NCI-H526 (cell line): Measurements from ENCODE around the gene CEBPB.
A peak's percentile ranks its signal among the peaks of the same experiment; 100 is the strongest.
"Not testable (repeated sequence)": the region's sequence is repeated elsewhere in the genome, so short reads cannot be mapped to it uniquely, and the experiment has no call there.

Experiments
- DNase-seq, 2 experiments: peaks; one replicate each; lab custom pipeline; 2025; lab: John Stamatoyannopoulos, UW

The CEBPB gene

DNA sequence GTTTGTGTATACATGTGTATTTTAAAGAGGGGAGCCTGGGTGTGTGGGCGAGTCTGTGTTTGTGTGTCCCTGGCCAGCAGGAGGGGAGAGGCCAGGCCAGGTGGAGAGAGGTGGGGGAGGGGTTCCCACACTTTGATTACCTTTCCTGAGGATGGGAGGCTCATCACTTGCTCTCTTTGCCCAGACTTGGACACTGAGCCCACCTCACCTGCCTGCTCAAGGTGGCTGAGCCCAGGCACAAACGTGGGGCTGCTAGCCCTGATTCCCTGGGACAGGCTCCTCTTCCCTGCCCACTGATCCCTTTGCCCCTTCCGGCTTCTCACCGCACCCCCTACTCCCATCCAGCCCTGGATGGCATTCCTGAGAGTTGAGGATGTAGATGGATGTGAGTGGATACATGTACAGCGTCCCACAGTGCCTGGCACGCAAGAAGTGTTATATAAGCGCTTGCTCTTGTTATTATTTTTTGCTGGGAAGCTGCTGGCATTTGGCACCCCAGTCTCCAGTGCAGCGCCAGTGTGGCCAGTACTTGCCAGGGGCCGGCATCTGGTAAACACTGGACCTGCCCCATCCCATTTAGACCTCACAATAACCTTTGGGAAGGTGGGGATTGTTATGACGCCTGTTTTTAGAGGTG is 2.7 kb downstream of the CEBPB start:
- DNase-seq = no peak

DNA sequence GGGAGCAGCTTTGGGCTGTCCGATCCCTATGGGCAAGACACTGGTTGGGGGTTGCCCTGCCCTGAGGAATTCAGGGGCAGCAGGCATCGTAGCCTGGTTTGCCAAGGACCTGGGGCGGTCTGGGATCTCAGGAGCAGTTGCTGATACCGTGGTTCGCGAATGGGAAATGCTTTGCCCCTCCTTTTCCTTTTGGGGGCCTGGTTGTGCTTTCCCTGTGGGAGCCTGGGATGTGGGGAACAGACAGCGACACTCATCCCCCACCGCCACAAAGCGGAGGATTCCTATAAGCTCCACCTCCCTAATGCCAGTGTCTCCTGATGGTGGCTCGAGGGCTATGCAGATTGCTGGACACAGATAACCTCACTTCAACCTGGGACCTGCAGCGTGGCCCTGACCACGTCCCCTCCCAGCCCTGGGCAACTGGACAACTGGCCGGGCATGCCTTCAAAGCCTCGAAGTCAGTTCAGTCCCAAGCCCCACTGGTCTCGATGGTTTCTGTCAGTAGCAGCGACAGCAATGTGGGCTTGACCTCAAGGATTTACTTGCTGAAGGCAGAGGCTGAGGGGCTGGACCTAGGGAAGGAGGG is 3.3 kb downstream of the CEBPB start:
- no peak for DNase-seq

DNA sequence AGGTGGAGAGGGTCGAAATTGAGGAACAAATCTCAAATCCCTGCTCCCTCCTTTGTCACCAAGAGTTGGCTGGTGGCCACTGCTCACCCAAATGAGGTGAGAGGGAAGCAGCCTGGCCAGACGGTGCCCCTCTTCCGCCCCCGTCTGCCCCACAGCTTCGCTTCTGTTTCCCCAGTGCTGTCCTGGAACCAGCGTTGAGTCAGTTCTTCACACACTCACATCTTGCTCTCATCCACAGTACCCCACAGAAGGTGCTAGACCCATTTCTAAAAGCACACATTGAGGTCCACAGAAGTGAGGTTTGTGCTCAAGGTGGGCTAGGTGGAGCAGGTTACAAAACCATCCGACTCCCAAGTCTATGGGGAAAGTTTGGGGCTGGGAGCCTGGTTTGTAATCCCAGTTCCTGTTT is 3.8 kb downstream of the CEBPB start:
- DNase-seq = no peak

DNA sequence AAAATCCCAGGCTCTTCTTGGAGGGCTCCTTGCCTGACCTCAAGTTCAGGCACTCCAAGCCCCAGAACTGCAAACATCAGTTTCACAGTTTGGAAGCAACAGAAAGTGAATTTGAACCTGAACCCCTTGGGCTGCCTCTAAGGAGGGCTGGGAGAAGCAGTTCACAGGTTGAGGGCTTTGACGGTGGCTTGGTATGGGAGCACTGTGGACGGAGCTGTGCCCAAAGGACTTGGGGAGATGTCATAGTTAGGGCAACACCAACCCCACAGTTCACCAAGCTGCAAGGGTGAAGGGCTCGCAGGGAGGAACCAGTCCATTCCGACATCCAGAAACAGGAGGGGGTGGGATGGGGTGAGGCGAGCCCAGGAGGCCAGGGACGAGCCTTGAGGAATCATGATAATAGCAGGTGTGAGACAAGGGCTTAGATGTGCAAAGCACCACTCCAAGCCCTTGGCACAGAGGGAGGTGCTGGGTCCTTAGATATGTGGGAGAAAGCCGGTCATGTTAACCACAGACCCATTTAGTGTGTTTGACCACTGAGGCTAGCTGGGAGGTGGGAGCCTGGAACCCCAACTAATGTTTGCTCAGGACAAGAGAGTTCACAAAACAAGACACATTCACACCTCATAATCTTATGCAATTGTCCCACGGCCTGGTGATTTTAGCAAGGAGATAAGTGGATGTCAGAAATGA is 4.3 kb downstream of the CEBPB start:
- no peak for DNase-seq

DNA sequence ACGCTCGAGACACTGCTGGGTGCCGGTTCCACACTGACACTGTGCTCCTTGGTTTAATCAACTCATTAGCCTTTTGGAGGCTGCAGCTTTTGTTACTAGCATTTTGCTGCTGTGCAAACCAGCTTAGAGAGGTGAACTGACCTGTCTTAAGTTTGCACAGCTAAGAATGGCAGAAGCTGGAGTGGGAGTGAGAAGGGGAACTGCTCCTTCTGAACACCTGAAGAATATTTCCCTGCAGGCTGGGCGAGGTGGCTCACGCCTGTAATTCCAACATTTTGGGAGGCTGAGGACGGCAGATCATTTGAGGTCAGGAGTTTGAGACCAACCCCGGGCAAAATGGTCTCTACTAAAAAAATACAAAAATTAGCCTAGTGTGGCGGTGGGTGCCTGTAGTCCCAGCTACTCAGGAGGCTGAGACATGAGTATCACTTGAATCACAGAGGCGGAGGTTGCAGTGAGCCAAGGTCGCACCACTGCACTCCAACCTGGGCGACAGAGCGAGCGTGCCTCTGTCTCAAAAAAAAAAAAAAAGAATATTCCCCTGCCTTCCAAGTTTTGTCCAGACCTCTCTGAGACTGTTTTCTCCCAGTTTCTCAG is 5.0 kb downstream of the CEBPB start:
- DNase-seq = no peak

DNA sequence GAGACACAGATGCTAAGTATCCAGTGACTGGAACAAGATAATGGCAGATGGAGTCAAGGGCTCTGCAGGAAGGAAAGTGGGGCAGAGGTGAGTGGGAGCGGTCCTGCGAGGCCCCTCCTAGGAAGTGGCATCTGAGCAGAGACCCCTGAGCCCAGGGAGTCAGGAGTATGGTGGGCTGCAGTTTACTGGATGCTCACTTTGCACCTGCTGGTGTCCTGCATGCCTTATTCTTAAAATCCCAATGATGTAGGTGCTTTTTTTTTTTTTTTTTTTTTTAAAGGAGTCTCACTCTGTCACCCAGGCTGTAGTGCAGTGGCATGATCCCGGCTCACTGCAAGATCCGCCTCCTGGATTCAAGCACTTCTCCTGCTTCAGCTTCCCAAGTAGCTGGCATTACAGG is 5.6 kb downstream of the CEBPB start:
- DNase-seq = no peak

DNA sequence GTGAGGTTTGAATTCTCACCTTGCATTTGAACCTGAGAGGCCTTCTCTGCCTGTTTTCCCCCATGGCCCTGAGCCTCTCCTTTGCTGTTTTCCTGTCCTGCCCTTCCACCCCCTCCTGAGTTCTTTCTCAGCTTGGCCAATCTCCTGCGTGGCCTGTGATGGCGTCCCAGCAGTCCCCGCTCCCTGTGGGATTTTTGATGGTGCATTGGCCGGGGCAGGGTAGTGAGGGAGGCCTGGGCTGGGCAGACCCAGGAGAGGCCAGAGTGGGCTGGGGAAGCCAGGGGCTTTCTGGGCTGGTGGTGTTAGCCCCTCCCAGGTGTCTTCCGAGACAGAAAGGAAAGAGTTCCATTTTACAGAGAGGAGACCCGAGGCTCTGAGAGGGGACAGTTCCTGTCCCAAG is 6.3 kb downstream of the CEBPB start:
- no peak for DNase-seq

DNA sequence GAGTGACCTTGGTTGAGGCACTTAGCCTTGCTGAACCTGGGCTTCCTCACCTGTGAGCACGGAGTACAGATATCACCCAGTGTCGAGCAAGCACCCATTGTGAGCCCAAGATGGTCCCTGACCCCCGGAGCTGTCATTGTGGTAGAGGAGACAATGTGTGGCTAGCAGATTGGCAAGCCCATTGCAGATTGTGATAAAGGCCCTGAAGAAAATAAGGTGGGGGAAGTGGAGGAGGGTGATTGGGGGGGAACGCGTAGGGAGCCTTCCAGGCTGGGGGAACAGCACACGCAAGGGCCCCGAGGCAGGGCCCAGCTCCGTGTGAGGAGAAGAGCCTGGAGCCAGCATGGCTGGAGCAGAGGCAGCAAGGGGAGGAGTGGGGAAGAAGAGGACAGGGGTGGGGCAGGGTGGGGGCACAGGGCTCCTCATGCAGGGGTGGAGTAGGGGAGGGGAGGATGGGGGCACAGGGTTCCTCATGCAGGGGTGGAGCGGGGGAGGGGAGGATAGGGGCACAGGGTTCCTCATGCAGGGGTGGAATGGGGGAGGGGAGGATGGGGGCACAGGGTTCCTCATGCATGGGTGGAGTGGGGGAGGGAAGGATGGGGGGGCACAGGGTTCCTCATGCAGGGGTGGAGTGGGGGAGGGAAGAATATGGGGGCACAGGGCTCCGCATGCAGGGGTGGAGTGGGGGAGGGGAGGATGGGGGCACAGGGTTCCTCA is 7.0 kb downstream of the CEBPB start:
- no peak for DNase-seq

DNA sequence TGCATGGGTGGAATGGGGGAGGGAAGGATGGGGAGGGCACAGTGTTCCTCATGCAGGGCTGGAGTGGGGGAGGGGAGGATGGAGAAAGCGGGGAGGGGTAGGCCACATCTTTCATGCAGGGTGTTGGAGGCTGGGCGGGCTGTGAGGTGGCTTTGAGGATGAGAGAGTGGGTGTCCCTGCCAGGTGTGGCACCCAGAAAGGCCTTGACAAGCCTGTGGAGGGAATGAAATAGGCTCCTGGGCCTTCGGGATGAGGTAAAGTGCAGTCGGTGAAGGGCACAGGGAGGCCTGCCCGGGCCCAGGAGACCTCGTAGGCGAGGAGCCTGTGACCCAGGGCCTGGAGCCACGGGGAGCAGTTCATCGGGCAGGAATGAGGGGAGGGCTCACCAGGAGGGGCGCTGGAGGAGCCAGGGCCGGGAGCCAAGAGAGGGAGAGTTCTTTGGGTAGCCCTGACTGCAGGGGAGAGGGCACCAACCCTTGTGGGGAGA is 7.6 kb downstream of the CEBPB start:
- peak in 1 of 2 experiments; percentile 26 for DNase-seq

DNA sequence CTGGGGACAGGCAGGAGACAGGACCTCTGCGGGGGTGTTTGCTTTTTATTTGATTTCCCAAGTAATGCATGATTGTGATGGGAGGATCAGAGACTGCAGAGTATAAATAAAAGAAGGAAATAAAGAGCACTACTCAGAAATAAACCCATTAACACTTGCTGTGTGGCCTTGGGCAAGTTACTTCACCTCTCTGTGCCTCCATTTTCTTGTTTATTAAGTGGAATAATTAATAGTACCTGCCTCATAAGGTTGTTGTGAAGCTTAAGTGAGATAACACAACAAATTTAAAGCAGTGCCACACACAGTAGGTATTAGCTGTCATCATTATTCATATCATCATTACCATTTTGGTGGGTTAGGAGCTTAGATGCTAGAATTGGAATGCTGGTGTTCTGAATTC is 8.1 kb downstream of the CEBPB start:
- DNase-seq = no peak

DNA sequence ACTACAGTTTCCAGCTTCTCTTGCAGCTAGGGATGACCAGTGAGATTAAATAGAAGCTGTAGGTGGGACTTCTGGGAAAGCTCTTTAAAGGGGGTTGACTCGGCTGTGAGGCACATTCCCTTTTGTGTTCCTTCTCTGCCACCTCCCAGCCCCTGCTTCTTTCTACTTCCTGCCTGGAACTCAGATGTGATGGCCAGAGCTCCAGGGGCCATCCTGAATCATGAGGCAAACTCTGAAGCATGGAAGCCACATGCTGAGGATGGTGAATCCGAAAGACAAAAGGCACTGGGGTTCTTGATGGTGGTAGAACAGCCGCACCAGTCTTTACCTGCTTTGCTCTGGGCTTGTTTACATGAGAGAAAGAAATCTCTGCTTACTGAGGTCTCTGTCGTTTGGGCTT is 9.1 kb downstream of the CEBPB start:
- DNase-seq = no peak

DNA sequence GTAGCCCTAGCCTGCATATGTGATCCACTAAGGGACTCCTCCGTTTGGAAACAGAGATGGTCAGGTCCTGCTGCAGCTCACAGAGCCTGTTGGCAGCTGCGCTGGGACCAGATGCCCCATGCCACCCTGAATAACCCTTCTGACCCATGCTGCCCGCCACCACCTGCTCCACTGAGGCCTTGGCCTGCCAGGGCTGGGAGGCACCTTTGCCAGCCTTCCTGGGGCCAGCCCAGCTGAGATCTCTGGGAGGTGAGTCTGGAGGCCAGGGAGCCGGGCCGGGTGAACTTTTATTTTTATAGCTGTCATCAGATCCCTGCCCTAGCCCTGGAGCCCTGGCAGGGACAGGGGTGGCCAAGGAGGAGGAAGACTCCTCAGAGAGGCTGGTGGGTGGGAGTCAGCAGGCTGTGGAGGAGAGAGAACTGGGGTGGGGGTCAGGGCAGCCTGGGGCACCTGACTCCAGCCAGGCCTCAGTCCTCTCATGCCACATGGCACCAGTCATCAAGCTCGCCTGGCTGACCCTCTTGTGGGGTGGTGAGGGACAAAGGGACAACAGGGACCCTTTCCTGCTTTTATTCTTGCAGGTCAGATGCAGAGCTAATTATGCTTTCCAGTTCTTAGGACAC is 10.0 kb downstream of the CEBPB start:
- DNase-seq = no peak

DNA sequence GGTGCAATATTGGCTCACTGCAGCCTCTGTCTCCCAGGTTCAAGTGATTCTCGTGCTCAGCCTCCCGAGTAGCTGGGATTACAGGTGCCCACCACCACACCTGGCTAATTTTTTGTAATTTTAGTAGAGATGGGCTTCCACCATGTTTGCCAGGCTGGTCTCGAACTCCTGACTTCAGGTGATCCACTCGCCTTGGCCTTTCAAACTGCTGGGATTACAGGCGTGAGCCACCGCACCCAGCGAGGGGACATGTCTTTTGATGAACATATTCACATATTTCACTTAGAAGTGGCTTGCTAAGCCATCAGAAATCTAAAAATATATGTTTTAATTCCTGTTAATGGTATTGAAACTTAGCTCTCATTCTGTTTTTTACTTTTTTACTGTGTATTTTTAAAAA is 11.1 kb downstream of the CEBPB start:
- not testable (repeated sequence) for DNase-seq

DNA sequence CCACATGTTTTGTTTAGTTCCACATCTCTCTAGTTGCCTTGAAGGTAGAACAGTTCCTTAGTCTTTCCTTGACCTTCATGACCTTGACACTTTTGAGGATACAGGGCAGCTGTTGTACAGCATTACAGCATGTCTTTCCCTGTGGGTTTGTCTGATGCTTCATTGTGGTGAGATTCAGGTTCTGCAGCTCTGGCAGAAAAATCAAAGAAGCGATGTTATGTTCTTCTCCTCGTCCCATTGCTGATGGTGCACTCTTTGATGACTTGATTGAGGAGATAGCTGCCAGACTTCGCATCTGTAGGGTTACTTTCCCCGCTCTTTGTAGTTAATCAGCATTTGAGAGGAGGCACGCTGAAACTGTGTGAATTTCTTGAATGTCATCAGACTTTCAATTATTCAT is 12.0 kb downstream of the CEBPB start:
- no peak for DNase-seq

DNA sequence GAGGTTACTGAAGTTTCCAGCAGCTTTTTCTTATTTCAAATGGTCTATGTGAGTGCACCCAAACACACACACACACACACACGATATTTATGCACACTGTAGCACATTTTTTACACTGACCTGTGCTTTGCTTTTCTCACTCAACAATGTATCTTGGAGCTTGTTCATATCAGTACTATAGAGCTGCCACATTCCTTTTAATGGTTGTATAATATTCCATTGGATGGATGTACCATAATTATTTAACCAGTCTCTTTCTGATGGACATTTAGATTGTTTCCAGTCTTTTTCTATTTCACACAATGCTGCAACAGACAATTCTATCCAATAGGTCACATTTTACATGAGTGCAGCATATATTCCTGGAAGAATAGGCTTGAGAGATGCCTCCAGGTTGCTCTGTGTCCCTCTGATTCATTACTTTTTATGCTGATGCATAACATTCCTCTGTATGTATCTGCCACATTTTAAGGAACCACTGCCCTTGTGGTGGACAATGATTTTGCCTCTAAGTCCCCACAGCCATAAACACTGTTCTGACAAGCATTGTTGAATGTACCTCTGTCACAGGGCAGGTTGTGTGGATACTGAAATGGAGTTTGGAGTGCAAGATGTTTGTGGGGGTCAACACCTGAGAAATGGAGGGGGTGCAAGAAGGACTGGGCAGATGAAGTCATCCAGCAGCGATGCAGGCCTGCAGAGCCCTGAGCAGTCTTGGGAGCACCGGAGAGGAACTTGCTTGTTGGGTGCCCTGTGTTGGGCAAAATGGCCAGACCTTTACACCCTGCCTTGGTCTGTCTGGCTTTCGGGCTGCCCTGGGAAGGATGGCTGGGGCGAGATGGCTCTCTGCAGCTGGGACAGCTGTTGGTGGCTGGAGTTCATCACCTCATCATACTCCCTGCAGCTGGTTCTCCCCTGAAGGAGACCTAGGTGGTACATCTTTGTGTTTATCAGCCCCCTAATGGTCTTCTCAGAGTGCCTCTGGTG is 13.6 kb downstream of the CEBPB start:
- no peak for DNase-seq

DNA sequence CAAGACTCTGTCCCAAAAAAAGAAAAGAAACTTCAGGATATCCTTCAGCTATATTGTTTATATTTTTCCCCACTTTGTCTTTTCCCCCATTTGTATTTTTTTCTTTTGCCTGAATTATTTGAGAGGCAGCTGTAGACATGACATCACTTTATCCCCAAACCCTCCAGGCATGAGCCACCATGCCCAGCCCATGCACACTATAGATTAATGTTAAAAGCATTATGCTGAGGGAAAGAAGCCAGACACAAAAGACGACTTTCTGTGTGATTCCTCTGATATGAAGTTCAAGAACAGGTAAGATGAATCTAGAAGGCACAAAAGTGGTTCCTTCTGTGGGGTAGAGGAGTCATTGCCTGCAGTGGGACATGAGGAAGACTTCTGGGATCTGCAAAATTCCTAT is 16.4 kb downstream of the CEBPB start:
- DNase-seq = no peak

DNA sequence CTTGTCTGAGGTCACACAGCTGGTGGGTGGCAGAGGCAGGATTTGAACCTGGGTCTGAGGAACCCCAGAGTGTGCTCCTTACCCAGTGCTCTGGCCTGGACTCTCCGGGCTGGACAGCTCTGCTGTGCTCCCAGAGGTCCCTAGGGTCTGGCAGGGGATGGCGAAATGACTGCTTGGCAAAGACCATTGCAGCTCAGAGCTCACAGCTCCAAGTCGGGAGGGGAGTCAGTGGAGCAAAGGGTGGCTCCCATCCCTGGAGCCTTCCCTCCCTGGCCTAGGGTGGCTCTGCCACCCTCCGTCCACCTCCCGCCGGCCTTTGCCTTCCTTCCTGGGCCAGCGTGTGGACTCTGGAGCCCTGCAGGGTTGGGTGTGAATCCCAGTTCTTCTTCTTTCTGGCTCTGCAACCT is 17.5 kb downstream of the CEBPB start:
- DNase-seq = no peak

DNA sequence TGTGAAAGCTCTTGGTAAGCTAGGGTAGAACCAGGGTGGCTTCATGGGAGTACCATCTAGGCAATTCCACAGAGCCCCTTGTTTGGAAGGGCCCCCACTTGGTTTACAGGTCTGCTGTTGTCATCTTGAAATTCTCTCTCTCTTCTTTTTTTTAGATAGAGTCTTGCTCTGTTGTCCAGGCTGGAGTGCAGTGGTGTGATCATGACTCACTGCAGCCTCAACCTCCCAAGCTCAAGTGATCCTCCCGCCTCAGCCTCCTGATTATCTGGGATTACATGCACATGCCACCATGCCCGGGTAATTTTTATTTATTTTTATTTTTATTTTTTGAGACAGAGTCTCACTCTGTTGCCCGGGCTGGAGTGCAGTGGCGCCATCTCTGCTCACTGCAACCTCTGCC is 18.2 kb downstream of the CEBPB start:
- DNase-seq = not testable (repeated sequence)

DNA sequence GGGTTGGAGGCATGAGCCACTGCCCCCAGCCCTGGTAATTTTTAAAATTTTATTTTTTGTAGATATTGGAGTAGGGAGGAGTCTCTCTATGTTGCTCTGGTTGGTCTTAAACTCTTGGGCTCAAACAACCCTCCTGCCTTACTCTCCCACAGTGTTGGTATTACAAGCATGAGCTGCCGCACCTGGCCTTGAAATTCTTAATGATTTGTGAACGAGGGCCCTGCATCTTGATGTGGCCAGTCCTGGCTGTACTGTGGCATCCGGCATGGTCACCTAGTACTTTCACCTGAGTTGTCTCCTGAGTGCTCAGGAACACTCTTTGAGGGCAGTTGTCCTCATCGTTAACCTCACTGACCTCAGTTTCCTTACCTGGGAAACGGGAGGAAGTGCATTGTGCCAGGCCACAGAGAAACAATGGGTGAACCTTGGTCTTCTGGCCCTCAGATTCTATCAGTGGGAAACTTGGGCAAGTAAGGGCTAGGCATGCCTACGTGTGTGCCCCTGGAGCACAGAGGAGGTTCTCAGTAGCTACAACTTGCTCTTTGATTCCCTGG is 19.5 kb downstream of the CEBPB start:
- DNase-seq = no peak

DNA sequence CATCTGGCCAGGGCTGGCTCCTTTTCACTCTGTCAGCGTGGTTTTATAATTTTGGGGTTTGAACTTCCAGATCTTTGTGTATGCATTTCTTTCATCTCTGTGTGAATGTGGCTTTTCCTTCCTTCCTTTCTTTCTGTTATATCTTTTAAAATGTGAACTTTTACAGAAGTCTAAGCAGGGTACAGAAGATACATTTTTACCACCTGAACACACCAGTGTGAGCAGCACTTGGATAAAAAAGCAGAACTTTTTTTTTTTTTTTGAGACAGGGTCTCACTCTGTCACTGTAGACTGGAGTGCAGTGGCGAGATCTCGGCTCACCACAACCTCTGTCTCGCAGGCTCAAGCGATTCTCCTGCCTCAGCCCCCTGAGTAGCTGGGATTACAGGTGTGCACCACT is 20.5 kb downstream of the CEBPB start:
- no peak for DNase-seq
